Measurements from ENCODE around the gene SYT13.

The SYT13 gene

DNA sequence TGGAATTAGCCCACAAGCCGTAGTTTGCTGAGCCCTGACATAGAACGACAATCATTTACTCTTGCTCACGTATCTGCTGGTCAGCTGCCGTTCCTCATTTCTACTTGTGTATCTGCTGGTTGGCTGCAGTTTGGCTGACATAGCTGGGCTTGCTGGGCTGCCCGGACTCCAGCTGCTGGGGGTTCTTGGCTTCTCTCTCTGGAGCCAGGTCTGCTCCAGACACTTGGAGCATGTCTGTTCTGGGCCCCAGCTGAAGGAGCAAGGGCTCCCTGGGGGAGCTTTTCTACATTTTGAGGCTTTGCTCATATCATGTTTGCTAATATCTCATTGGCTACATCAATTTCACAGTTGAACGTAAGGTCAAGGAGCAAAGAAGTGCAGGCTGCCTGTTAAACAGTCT, 92.4 kb downstream of the SYT13 start:
- Histone ChIP-seq H2BK120ac (ENCODE audit: low read depth, low read length) (no peak overlapping the region), H3K79me2 (ENCODE audit: control insufficient read depth, insufficient read depth, low read length) (no peaks in the 10 kb centered on the region), H2BK15ac (replicated peaks; ENCODE audit: low read depth) (no peak overlapping the region), H3K79me1 (ENCODE audit: low read length) (no peaks in the 10 kb centered on the region), H3K36me3 (ENCODE audit: control insufficient read depth, insufficient read depth, low read length) (no peaks in the 10 kb centered on the region), H3K4me1 (ENCODE audit: control insufficient read depth, low read depth, low read length) (no peaks in the 10 kb centered on the region), H3K27ac (ENCODE audit: low read depth, low read length) (no peak overlapping the region), H3K4ac (ENCODE audit: low read depth, low read length) (no peak overlapping the region), H3K27me3 (ENCODE audit: insufficient read depth, low read length, poor library complexity) (no peaks in the 10 kb centered on the region), H3K4me3 (ENCODE audit: low read length) (no peak overlapping the region), H4K5ac (ENCODE audit: low read length) (no peak overlapping the region), H3K18ac (ENCODE audit: low read length) (no peak overlapping the region), H3K23ac (ENCODE audit: low read length) (no peak overlapping the region), H2BK5ac (ENCODE audit: low read length) (no peak overlapping the region), H4K8ac (ENCODE audit: low read depth, low read length) (no peak overlapping the region), H3K4me2 (ENCODE audit: low read length) (no peak overlapping the region), H3K9ac (ENCODE audit: low read length) (no peak overlapping the region), H2AK5ac (ENCODE audit: low read length) (no peak overlapping the region), H3K56ac (ENCODE audit: low read length) (no peak overlapping the region)
- no peak for DNase-seq
- WGBS (ENCODE audit: extremely low coverage, insufficient coverage, low lambda C conversion rate), result no CpG with 5 or more reads among the region's 6 CpGs
